GM13976 (cell line): ENCODE results near the gene SKI.
A peak's percentile ranks its signal among the peaks of the same experiment; 100 is the strongest.

Experiments
- DNase-seq: peaks from one replicate; pipeline ENCODE4 v3.0.0; 2012; ENCODE audit warnings: low spot score
- in situ Hi-C: fragments of 300-500 bp; cut with MboI; formaldehyde crosslinking; loops from one replicate; pipeline ENCODE4 v1.12.0; 2022; ENCODE audit warnings: low sequenced_read_pairs, mixed read lengths, inconsistent platforms; ENCODE audit not compliant: unreplicated experiment
- TF ChIP-seq, protein P1 (sequence below): IDR thresholded peaks from 2 replicates; pipeline ENCODE4 v1.5.1; 2012; ENCODE audit warnings: borderline replicate concordance, mild to moderate bottlenecking; ENCODE audit not compliant: insufficient read depth; ENCODE audit errors: extremely low read depth, missing control alignments, control extremely low read depth

SKI gene

DNA sequence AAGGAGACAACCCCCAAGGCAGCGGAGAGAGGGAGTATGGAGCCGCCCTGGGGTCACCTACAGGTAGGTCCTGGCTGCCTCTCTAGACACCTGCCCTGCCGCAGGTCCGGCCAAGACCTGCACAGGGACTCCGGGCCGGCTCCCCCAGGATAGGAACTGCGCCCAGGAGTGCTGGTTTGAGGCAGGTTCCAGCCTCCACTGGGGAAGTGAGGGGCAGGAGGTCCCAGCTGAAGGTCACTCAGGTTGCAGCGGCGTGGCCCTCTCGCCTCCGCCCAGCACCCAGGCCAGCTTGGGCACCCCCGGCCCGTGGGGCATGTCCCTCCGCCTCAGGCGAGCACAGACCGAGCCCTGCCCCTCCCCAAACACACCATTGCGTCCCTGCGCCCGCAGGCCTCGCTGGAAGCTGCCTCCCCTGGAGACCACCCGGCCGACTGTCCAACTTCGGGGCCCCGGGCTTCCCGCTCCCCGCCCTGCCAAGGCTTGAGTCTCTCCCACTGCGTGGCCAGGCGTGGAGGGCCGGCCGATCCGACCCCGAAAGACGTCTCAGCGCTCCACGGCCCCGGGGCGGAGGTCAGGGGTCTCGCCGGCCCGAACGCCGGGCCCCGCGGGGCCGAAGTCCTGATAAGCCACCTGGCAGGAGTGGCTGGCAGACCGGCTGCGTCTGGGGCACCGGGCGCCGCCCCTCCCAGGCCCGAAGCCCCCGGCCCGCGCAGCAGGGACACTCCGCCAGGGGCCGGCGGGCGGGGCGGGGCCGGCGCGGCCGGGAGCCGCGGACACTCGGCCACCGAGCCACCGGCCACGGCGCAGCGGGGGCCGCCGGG is 1.4 kb upstream of the SKI start:
- DNase-seq, result no peak
- TF ChIP-seq, protein P1, sequence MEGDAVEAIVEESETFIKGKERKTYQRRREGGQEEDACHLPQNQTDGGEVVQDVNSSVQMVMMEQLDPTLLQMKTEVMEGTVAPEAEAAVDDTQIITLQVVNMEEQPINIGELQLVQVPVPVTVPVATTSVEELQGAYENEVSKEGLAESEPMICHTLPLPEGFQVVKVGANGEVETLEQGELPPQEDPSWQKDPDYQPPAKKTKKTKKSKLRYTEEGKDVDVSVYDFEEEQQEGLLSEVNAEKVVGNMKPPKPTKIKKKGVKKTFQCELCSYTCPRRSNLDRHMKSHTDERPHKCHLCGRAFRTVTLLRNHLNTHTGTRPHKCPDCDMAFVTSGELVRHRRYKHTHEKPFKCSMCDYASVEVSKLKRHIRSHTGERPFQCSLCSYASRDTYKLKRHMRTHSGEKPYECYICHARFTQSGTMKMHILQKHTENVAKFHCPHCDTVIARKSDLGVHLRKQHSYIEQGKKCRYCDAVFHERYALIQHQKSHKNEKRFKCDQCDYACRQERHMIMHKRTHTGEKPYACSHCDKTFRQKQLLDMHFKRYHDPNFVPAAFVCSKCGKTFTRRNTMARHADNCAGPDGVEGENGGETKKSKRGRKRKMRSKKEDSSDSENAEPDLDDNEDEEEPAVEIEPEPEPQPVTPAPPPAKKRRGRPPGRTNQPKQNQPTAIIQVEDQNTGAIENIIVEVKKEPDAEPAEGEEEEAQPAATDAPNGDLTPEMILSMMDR, result no peak
- in situ Hi-C loops, result no loop called here

DNA sequence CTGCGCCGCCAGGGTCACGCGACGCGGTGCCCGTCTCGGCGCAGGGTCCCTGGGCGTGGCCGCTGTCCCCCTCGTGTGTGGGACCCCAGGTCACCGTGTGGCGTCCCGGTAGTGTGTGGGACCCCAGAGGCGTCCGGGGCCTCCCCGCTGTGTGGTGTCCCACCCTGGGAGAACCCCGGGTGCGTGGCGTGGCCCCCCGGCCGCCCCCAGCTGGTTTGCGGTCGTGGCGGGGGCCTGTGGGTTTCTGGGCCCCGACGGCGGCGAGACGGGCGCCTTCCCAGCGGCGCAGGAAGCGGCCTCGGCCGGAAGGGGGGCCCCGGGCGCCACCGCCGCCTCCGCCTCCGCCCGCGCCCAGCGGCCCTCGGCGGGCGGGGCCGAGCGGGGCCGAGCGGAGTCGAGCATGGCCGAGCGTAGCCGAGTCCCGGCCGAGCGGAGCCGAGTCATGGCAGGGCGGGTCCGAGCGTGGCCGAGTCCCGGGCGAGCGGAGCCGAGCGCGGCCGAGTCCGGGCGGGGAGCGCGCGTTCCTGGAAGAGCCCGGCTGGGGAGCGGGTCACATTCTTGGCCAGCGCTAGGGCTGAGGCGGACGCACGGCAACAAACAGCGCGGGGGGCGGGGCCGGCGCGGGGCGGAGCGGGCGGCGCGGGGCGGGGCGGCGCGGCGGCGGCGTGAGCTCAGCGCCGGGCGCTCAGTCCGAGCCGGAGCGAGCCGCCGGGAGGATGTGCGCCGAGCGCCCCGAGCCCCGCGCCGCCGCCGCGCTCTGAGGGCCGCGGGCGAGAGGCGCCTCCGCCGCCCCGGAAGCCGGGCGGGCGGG is 568 bp upstream of the SKI start:
- TF ChIP-seq, protein P1, result peak; percentile 9
- in situ Hi-C loops, result no loop called here

DNA sequence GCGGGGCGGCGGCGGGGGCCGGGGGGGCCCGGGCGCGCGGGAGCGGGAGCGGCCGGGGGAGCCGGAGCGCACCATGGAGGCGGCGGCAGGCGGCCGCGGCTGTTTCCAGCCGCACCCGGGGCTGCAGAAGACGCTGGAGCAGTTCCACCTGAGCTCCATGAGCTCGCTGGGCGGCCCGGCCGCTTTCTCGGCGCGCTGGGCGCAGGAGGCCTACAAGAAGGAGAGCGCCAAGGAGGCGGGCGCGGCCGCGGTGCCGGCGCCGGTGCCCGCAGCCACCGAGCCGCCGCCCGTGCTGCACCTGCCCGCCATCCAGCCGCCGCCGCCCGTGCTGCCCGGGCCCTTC is 546 bp downstream of the SKI start:
- in situ Hi-C loops, result no loop called here
- TF ChIP-seq, protein P1, result no peak
- no peak for DNase-seq

More for the DNA sequence above, 568 bp upstream of the SKI start:
- peak; percentile 100 for DNase-seq

DNA sequence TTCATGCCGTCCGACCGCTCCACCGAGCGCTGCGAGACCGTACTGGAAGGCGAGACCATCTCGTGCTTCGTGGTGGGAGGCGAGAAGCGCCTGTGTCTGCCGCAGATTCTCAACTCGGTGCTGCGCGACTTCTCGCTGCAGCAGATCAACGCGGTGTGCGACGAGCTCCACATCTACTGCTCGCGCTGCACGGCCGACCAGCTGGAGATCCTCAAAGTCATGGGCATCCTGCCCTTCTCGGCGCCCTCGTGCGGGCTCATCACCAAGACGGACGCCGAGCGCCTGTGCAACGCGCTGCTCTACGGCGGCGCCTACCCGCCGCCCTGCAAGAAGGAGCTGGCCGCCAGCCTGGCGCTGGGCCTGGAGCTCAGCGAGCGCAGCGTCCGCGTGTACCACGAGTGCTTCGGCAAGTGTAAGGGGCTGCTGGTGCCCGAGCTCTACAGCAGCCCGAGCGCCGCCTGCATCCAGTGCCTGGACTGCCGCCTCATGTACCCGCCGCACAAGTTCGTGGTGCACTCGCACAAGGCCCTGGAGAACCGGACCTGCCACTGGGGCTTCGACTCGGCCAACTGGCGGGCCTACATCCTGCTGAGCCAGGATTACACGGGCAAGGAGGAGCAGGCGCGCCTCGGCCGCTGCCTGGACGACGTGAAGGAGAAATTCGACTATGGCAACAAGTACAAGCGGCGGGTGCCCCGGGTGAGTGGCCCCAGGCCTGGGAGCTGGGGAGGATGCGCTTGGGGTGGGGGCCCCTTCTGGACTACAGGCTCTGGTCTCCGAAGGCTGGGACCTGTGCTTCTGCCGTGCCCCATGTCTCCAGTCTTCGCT is 1.1 kb downstream of the SKI start:
- in situ Hi-C loops, result no loop called here
- DNase-seq, result peak; percentile 69
- TF ChIP-seq, protein P1, result no peak

DNA sequence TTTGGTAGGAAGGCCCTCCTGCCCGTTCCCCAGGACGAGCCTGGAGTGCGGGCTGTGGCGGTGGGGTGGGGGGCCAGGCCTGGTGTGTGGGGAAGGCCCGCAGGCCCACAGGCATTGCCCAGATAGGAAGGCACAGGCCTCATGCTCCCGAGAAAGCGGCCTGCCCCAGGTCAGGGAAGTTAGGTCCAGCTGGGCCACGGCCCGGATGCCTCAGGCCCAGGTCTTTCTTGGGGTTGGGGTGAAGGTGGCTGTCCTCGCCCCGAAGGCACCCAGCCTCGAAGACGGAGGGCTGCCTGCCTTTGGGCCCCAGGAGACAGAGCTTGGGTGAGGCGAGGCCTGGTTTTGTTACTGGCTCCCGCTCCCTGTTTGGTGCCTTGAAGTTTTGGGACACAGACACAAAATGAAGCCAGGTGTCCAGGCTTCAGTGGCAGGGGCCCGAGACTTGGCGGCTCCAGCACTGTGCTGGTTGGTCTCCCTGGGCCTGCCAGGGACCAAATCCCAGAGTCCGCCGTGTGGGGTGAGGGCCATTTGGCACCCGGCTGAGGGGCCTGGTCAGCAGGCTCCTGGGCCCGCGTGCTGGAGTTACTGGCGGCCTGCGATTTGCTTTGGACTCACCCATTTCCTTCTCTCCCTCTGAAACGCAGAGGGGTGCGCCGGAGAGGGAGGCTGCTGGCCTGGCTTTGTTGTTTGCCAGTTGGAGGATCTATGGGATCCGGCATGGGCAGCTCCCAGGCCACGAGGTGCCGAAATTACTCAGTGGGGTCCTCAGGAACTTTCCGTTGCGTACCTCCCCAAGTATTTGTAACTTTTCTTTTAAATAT is 2.0 kb downstream of the SKI start:
- in situ Hi-C loops, result no loop called here
- TF ChIP-seq, protein P1, result no peak

DNA sequence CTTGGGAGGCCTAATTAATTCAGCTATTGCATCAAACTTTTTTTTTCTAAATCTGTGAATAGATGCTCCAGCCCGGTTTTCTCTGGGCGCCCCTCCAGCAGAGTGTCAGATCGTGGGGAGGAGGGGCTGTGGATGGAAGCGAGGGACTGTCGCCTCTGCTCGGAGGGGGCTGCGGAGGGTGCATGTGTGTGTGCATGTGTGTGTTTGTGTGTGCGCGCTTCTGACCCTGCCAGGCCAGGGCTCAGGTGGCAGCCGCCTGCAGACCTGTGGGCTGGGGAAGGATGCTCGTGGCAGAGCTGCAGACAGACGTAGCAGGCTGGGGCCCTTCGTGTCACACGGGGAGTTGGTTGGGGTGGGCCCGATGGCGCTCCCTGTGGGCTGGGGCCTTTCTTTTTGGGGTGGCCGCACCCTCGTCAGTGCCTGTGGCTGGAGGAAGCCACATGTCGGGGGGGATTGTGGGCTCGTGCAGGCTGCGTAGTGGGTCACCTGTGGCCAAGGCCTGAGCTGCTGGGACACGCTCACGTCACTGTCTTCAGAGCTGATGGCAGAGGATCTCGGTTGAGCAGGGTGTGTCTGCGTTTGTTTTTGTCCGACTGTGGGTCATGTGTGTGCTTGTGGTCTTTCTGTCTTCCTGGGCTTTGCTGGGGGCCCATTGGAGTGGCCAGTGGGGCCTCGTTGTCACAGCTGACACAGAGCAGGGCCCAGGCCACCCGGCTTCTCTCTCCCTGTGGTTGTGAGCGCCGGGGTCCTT is 2.8 kb downstream of the SKI start:
- no peak for DNase-seq
- in situ Hi-C loops, result no loop called here
- TF ChIP-seq, protein P1, result no peak

More for the DNA sequence above, 2.0 kb downstream of the SKI start:
- no peak for DNase-seq
